Fibroblast of the aortic adventitia (primary cell): ENCODE results near the gene NHERF1. TPM values are rescaled to one million over a fixed set of nuclear protein-coding genes. Genes with fewer than 3 reads are reported as not detected.

Experiments used
- DNase-seq: peaks from one replicate; pipeline ENCODE4 v3.0.0-alpha.2; 2010; ENCODE audit warnings: low read depth
- H3K4me3 ChIP-seq: 2 replicates; pipeline ENCODE4 v1.5.1; 2011; ENCODE audit warnings: low read depth, mild to moderate bottlenecking, control low read depth, low read length, moderate library complexity
- total RNA-seq: library from RNA; depleted of rRNA; stranded (reverse); fragments of >200 nt; gene quantifications from 2 replicates; pipeline ENCODE4 v1.2.3, GENCODE V29; 2012; ENCODE audit warnings: low replicate concordance
- TF ChIP-seq, protein P1 (sequence below): IDR thresholded peaks from 2 replicates; pipeline ENCODE4 v1.5.1; 2011; ENCODE audit warnings: mild to moderate bottlenecking, low read length, control low read depth, inconsistent platforms; ENCODE audit not compliant: insufficient read depth

The NHERF1 gene
- total RNA-seq, 1 donor, result 11.0 TPM

DNA sequence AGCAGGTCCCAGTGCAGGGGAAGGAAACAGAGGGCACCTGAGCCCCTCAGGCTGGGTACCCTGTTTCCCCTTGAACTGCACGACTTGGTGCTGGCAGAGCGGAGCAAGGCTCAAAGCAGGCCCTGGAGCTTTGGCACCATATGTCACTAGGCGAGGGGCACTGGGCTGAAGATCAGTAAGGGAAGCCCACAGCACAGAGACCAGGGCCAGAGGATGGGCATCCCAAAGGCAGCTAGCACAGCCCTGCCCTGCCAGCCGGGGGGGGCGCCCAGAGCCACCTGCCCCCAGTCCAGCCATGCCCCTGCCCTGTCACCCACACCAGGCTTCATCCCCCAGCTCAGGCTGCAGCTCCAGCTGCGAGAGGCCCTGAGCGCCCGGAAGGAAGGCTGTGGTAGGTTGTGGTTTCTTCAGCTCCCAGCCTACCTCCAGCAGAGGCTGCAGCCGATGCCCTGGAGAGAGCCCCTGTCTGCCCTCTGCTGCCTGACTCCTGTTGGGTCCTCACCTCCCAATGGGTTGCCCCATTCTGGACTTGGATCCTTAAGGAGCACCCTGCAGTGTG is 10.9 kb downstream of the NHERF1 start:
- TF ChIP-seq, protein P1, sequence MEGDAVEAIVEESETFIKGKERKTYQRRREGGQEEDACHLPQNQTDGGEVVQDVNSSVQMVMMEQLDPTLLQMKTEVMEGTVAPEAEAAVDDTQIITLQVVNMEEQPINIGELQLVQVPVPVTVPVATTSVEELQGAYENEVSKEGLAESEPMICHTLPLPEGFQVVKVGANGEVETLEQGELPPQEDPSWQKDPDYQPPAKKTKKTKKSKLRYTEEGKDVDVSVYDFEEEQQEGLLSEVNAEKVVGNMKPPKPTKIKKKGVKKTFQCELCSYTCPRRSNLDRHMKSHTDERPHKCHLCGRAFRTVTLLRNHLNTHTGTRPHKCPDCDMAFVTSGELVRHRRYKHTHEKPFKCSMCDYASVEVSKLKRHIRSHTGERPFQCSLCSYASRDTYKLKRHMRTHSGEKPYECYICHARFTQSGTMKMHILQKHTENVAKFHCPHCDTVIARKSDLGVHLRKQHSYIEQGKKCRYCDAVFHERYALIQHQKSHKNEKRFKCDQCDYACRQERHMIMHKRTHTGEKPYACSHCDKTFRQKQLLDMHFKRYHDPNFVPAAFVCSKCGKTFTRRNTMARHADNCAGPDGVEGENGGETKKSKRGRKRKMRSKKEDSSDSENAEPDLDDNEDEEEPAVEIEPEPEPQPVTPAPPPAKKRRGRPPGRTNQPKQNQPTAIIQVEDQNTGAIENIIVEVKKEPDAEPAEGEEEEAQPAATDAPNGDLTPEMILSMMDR, result no peak
- DNase-seq, result no peak
- no peak overlapping the region for H3K4me3 ChIP-seq

DNA sequence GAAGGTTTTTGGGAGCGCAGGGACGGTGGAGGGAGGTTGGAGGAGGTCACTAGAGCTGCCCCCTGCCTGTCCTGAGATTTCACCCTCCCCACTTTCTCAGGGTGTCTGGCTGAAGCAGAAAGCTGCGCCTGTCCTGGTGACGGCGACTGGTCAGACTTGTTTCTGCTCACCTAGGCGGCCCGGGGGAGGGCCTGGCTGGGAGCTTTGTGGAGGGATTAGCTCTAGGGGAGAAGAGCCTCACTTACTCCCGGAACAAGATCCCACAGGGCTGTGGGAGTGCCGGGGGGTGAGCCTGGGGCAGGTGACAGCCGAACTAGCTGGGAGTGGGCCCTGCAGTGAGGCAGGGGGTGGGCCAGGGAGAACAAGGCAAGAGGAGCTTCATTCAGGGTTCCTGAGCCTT is 11.5 kb downstream of the NHERF1 start:
- H3K4me3 ChIP-seq, result no peak overlapping the region
- DNase-seq, result no peak
- TF ChIP-seq, protein P1, result no peak

DNA sequence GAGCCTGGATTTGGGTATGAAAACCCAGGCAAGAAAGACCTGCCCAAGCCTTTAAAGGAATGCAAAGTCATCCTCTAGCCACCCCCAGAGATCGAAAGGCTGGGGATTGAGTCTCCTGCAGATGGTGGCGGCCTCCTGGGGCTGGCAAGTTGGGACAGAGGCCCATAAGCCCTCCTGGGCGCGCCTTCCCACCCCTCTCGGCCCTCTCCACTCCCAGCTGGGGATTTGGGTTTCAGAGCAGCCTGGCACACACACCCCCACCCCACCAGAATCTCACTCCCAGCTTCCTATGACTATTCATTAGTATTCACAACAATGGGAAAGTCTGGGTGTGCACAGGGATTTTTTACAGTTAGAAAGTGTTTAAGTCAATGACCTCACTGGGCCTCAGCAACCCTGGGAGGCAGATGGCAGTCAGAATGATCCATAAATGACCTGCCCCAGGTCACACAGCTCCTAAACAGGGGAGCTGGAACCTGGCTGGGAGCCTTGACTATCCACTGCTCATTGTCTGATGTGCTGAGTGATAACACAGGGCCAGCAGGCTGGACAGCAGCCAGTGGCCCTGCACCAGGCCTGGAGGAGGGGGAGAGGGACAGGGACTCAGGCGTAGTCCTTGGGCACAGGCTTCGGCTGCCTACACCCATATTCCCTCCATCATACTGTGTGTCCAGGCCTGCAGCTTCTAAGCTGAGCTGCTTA is 12.1 kb downstream of the NHERF1 start:
- no peak overlapping the region for H3K4me3 ChIP-seq
- TF ChIP-seq, protein P1, result no peak
- DNase-seq, result no peak

DNA sequence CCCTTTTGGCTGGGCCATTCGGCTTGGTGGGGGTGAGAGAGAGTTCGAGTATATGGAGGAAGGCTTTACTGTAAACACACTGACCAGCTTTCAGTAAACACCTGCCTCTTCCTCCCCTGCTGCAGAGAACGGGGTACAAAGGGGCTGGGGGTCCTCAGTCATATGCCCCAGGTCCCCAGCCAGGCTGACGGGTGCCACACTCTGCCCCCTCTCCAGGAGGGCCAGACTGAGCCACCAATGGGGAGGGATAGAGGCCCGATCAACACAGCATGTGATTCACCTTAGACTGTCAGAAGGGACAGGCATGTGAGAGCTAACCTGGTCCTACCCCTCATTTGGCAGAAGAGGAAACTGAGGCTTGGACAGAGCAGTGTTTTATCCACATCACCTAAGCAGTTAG is 13.0 kb downstream of the NHERF1 start:
- TF ChIP-seq, protein P1, result no peak
- DNase-seq, result no peak
- no peak overlapping the region for H3K4me3 ChIP-seq

DNA sequence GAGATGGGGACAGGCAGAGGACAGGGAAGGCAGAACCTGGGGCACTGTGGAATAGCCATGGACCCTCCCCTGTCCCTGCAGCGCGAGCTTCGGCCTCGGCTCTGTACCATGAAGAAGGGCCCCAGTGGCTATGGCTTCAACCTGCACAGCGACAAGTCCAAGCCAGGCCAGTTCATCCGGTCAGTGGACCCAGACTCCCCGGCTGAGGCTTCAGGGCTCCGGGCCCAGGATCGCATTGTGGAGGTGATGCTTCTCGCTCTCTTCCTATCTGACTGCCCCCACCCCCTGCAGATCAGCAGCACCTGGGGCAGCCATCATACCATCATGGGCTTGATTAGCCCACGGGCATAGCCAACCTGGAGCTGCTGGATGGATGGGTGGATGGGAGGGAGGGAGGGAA is 13.5 kb downstream of the NHERF1 start:
- no peak overlapping the region for H3K4me3 ChIP-seq
- DNase-seq, result no peak
- TF ChIP-seq, protein P1, result no peak

DNA sequence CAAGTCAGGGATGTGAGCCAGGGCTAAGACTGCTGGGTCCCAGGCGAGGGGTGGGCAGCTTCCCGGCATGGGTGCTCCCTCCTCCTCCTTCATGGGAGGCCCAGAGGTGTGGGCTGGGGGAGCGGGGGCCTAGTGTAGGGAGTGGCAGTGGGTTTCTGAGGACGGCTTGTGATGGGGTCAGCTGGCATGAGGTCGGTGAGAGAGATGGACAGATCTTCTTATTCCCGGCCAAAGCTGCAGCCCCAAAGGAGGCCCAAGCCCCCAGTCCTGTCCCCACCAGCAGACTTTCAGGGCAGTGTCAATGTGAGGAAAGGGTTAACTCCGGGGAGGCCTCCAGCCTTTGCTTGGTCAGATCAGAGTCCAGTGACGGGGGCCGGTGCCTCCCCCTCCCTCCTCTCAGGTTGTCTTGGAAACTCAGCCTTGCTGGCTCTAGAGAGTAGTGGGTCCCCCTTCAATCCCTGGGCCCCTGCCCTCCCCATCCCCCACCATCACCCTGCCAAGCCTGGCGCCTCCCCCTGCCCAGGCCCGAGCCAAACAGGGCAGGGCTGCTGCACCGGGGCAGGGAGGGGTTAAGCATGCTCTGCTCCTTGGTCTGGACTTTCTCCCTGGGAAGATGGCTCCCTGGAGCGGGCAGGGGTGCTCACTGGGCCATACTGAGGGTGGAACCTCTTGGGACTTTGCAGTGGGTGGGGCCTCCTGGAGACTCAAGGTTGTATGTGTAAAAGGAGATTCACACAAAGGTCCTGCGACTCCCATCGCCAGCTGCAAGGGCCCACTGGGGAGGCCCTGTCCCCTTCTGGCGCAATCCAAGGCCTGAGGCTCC is 15.3 kb downstream of the NHERF1 start:
- TF ChIP-seq, protein P1, result no peak
- no peak for DNase-seq
- H3K4me3 ChIP-seq, result no peak overlapping the region
